Right lung (tissue), 5 donors: ENCODE results near the gene PIK3CD. TPM values are rescaled to one million over a fixed set of nuclear protein-coding genes. Genes with fewer than 3 reads are reported as not detected.

Experiments
- DNase-seq, 2 donors: peaks; one replicate each; pipeline ENCODE4 v3.0.0-alpha.2; 2013
- polyA plus RNA-seq, 5 donors: library from polyadenylated mRNA; unstranded; fragments of 120-200 nt; gene quantifications; one replicate each; pipeline versions ENCODE4 v1.2.1 to v1.2.3, GENCODE V29; 2013; ENCODE audit warnings: inconsistent platforms in 1 of 5, low replicate concordance in 1 of 5; ENCODE audit not compliant: insufficient read length in 5 of 5, insufficient read depth in 1 of 5

PIK3CD gene
- polyA plus RNA-seq, 5 donors = 4.8 to 6.1 (median 5.7) TPM

DNA sequence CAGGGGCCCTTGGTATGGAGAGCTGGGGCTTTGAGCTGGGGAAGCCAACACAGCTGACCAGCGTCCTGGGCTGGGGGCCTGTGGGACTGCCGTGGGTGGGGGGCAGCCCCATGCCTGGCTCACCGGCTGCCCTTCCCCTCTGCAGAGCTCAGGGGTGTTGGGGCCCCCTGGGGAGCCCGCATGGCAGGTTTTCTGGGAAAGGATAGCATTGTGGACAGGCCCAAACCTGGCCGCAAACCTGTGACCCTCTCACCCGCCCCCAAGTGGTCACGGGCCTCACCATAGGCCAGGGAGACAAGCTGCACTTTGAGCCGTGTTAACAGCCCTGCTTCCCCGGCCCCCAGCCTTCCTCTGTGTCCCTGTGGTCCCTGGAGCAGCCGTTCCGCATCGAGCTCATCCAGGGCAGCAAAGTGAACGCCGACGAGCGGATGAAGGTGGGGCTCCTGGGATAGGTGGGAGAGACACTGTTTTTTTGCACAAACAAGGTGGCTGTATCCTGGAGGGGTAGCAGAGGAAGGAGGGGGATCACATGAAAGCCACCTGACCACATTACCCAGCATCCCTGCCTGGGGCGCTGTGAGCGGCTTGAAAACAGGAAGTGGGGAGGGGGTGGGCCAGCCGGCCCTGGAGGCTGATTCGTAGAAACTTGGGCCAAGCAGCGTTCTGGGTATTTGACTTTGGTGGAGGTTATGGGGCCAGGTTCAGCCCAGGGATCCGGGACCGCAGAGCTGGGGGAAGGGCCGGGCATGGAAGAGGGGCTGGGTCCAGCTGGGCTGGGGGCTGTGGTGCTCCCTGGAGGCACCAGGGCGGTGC lies 65.9 kb downstream of the PIK3CD start:
- peak; percentile 28 to 53 for DNase-seq

GRCh38 chr1:9718006-9718680 lies 66.6 kb downstream of the PIK3CD start:
- DNase-seq = no peak

- no peak for DNase-seq
These were observed 68.6 kb downstream of the PIK3CD start for GRCh38 chr1:9719978-9720722.

DNA sequence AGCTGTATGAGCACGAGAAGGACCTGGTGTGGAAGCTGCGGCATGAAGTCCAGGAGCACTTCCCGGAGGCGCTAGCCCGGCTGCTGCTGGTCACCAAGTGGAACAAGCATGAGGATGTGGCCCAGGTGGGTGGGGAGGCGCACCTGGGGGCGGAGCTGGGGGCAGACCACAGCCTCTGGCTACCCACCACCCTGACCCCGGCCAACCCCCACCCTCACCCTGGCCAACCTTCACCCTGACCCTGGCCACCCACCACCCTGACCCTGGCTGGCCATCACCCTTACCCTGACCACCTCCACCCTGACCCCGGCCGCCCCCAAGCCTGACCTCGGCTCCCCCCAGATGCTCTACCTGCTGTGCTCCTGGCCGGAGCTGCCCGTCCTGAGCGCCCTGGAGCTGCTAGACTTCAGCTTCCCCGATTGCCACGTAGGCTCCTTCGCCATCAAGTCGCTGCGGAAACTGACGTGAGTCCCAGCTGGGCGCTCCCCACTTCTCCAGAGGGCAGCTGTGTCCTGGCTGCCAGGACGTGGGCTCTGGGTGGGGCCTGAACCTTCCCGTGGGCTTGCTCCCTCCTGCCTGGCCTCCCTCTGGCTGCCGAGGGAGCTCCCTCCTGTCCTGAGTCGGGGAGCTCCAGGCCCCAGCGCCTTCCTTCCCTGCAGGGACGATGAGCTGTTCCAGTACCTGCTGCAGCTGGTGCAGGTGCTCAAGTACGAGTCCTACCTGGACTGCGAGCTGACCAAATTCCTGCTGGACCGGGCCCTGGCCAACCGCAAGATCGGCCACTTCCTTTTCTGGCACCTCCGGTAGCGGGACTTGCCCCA lies 69.5 kb downstream of the PIK3CD start:
- no peak for DNase-seq

DNA sequence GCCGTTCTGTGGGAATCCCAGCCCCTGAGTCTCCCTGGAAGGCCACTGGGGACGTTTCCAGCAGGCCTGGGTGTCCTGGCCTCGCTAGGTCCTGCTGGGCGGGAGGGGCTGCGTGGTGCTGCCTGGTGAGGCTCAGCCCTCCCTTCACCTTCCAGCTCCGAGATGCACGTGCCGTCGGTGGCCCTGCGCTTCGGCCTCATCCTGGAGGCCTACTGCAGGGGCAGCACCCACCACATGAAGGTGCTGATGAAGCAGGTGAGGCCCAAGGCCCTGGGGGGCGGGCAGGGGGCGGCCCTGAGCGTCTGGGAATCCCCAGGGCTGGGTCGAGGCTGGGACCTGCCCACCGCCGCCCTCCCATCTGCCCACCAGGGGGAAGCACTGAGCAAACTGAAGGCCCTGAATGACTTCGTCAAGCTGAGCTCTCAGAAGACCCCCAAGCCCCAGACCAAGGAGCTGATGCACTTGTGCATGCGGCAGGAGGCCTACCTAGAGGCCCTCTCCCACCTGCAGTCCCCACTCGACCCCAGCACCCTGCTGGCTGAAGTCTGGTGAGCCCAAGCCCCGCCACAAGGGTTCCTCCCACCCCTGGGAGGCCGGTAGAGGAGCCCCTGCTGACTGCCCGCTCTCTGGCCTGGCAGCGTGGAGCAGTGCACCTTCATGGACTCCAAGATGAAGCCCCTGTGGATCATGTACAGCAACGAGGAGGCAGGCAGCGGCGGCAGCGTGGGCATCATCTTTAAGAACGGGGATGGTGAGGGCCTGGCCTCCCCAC lies 70.3 kb downstream of the PIK3CD start:
- DNase-seq = no peak

DNA sequence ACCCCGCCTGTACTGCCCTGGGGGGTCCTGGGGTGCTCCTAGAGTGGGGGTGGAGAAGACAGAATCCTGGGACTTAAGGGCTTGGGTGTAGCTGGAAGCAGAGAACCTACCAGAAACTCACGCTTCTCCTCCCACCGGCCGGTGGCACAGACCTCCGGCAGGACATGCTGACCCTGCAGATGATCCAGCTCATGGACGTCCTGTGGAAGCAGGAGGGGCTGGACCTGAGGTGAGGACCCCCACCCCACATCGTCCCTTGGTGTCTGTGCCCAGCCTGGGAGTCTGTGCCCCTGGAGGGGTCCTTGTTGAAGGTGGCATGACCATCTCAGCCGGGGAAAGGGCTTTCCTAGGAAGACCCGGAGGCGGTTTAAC lies 70.8 kb downstream of the PIK3CD start:
- no peak for DNase-seq

- DNase-seq = no peak
These were observed 71.7 kb downstream of the PIK3CD start for GRCh38 chr1:9723068-9723805.

DNA sequence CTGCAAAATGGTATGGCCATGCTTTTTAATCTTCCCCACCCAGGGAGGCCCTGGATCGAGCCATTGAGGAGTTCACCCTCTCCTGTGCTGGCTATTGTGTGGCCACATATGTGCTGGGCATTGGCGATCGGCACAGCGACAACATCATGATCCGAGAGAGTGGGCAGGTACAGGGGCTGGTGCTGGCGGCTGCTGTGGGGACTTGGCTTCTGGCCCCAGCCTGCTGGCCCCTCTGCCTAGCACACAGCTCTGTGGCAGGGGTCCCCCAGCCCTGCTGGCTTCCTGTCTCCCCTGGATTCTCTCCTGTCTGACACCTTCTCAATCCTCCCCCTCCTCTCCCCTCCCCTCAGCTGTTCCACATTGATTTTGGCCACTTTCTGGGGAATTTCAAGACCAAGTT lies 72.4 kb downstream of the PIK3CD start:
- no peak for DNase-seq

DNA sequence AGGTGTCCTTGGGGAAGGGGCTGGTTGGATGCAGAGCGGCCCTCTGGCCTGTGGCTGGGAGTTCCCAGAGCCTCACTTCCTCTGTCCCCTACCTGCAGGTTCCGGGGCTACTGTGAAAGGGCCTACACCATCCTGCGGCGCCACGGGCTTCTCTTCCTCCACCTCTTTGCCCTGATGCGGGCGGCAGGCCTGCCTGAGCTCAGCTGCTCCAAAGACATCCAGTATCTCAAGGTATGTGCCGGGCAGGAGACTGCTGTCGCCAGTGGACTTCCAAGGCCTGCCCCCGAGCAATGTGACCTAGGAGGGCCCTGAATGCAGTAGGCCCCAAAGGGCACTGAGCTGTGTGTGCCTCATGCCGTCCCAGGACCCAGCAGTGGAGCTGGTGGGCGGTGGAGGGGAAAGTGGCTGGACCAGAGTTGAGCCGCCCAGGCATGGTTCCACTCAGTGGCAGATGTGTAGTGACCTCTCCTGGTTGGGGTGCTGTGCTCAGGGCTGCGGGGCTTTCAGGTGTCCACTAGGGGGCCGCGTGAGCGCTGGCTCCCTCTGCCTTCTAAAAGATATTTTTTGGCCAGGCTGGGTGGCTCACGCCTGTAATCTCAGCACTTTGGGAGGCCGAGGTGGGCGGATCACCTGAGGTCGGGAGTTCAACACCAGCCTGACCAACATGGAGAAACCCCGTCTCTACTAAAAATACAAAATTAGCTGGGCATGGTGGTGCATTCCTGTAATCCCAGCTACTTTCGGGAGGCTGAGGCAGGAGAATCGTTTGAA lies 73.4 kb downstream of the PIK3CD start:
- DNase-seq = peak in 1 of 2 donors; percentile 14

DNA sequence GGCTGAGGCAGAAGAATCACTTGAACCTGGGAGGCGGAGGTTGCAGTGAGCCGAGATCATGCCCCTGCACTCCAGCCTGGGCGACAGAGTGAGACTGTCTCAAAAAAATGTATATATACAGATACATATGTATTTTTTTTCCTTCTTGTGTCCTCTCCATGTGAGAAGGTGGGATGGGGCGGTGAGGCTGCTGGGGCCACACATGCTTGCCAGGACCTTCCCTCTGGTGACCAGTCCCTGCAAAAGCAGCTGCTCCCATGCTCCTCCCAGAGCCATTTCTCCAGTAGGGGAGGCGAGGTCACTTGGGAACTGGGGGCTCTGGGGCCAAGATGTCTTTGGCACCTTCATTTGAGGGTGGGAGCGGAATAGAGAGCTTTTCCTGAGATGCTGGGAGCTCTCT lies 74.9 kb downstream of the PIK3CD start:
- DNase-seq = no peak

DNA sequence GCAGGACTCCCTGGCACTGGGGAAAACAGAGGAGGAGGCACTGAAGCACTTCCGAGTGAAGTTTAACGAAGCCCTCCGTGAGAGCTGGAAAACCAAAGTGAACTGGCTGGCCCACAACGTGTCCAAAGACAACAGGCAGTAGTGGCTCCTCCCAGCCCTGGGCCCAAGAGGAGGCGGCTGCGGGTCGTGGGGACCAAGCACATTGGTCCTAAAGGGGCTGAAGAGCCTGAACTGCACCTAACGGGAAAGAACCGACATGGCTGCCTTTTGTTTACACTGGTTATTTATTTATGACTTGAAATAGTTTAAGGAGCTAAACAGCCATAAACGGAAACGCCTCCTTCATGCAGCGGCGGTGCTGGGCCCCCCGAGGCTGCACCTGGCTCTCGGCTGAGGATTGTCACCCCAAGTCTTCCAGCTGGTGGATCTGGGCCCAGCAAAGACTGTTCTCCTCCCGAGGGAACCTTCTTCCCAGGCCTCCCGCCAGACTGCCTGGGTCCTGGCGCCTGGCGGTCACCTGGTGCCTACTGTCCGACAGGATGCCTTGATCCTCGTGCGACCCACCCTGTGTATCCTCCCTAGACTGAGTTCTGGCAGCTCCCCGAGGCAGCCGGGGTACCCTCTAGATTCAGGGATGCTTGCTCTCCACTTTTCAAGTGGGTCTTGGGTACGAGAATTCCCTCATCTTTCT lies 75.5 kb downstream of the PIK3CD start:
- no peak for DNase-seq

GRCh38 chr1:9728451-9729295 lies 77.1 kb downstream of the PIK3CD start:
- no peak for DNase-seq

DNA sequence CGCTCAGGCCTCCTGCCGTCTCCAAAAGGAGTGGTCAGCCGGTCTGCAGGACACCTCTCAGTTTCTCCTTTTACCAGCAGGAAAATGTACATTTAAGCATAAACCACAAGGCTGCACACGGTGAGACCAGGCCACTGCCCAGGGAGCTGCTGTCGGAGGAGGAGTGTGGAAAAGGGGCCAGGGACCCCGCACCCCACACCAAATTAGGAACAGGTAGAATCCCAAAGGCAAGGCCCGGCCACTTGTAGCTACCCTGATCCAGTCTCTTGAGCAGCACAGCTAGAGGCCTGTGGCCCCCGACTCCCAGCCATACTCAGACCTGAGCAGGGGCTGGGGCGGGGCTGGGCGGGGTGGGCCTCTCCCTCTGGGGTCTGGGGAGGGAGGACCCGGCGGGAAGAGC lies 78.0 kb downstream of the PIK3CD start:
- DNase-seq = no peak

DNA sequence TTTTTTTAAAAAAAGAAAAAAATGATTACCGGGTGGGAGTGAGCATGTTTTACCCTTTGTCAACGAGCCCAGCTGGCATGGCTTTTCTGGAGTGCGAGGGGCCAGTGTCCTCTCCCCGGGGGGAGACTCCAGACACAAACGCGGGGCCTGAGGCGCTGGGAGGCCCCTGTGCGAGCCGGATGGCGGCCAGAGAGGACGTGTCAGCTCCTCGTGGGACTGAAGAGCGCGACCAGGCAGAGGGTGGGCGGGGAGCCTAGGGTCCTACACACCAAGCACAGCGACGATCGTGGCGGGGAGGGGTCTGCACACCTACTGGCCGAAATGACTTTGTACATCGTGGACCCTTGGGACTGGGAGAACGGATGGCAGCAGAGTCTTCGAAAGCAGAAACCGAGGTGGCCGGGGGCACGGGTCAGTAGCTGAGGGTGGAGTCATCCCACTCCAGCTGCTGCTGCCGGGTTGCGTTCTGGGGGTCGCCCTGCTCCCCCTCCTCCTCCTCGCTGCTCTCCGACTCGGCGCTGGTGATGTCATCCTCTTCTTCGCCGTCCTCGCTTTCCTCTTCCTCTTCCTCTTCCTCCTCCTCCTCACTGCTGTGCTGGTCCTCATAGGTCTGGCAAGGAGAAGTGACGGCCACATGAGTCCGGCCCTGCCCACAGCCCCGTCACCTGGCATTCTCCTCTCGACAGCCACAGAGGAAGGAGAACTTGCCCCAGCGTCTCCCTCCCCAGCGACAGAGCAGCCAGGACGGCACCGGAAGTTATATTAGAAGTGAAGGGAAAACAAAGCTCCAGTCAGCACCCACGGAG lies 78.8 kb downstream of the PIK3CD start:
- DNase-seq = no peak

DNA sequence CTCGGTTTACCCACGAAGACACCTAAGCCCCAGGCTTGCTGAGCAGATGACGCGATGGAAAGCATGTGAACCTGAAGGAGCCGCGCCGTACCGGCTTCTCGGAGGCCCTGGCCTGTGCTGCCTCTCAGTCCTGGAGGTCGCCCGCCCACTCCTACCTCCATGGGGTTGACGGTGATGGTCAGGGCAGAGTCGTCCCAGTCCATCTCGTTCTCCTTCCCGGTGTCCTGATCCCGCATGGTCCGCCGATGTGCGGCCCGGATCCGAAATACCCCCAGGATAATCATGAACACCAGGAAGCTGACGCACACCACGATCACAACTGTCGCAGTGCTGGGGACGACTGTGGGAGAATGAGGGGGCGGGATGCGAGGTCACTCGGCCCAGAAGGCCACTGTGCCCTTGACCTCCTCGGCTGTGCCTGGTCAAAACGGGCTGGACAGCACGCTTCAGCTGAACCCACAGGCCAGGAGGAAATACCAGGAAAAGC lies 79.6 kb downstream of the PIK3CD start:
- no peak for DNase-seq

- DNase-seq = no peak
These were observed 80.0 kb downstream of the PIK3CD start for GRCh38 chr1:9731561-9731960.
